Measurements from ENCODE around the gene PPFIBP2.

PPFIBP2 gene

DNA sequence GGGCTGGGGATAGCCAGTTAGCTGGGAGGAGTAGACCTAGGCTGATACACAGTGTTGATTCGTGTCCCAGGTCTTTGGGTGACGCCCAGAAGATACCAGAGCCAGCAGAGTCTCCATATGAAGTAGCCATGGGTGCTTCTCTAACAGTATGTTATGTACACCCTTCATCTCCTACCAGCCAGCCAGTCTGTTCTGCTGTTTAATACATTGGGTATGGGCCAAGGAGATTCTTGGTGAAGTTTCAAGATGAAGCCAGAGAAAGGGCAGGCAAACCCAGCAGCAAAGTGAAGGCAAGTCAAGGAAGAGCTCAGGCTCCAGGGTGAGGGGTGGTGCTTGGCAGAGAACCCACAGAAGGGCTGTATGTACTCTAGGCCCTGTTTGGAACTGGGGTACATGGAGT lies 56.4 kb downstream of the PPFIBP2 start:
- CTCF ChIA-PET: interaction anchor here (1.3 to 7.8 kb wide), 10 partner anchors 12 to 125 kb away, joined by 3 to 124 read pairs (median 17); partner anchors contain the start of gene PPFIBP2

DNA sequence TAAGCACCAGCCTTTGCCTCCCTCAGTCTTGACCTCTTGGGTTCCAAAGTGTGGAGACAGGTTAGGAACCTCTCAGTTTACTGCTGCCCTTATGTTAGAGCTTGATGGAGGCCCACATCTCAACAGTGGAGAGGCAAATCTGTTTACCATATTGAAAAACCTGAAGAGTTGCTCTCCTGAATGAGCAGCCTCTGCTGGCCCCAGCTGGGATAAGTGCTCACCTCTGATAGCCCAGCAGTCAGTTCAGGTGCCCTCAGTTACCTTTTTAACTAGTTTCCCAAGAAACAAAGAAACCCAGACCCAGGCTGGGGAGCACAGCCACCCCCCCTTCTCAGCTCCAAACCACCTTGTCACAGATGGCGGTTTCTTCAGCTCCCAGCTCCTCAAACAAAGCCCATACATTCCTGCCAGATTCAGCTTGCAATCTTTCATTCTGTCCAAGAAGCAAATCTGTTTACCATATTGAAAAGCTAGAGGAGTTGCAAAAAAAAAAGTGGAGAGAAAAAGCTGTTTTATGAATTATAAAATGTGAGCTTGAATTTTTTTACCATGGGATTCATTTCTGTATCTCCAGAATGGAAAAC lies 57.2 kb downstream of the PPFIBP2 start:
- no peak overlapping the region for H3K4me3 ChIP-seq (ENCODE audit: low read depth, low read length)
- ChIA-PET CTCF (interaction anchor here (0.5 to 7.8 kb wide), 61 partner anchors 10 to 549 kb away, joined by 3 to 124 read pairs (median 5); partner anchors contain the start of gene PPFIBP2), POLR2A (interaction anchor here (0.7 kb wide), 1 partner anchor 419 kb away, joined by 3 read pairs; no protein-coding TSS in a partner anchor)
- no peak overlapping the region for H3K27ac ChIP-seq (ENCODE audit: extremely low read depth, low read depth, low read length)
- no peaks in the 10 kb centered on the region for H3K9me3 ChIP-seq (ENCODE audit: control insufficient read depth, insufficient read depth, low read depth, low read length)
- TF ChIP-seq, protein P1, sequence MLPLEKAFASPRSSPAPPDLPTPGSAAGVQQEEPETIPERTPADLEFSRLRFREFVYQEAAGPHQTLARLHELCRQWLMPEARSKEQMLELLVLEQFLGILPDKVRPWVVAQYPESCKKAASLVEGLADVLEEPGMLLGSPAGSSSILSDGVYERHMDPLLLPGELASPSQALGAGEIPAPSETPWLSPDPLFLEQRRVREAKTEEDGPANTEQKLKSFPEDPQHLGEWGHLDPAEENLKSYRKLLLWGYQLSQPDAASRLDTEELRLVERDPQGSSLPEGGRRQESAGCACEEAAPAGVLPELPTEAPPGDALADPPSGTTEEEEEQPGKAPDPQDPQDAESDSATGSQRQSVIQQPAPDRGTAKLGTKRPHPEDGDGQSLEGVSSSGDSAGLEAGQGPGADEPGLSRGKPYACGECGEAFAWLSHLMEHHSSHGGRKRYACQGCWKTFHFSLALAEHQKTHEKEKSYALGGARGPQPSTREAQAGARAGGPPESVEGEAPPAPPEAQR (tag by site-specific recombination; IDR thresholded peaks at IDR 0.05): no peak
- TF ChIP-seq KLF10 (tag by site-specific recombination; IDR thresholded peaks at IDR 0.05): no peak
- TF ChIP-seq ZNF112 (tag by site-specific recombination; IDR thresholded peaks at IDR 0.05): no peak
- TF ChIP-seq, protein P2, sequence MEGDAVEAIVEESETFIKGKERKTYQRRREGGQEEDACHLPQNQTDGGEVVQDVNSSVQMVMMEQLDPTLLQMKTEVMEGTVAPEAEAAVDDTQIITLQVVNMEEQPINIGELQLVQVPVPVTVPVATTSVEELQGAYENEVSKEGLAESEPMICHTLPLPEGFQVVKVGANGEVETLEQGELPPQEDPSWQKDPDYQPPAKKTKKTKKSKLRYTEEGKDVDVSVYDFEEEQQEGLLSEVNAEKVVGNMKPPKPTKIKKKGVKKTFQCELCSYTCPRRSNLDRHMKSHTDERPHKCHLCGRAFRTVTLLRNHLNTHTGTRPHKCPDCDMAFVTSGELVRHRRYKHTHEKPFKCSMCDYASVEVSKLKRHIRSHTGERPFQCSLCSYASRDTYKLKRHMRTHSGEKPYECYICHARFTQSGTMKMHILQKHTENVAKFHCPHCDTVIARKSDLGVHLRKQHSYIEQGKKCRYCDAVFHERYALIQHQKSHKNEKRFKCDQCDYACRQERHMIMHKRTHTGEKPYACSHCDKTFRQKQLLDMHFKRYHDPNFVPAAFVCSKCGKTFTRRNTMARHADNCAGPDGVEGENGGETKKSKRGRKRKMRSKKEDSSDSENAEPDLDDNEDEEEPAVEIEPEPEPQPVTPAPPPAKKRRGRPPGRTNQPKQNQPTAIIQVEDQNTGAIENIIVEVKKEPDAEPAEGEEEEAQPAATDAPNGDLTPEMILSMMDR (tag by site-specific recombination; IDR thresholded peaks at IDR 0.05): no peak
- TF ChIP-seq MYNN (tag by site-specific recombination; IDR thresholded peaks at IDR 0.05; ENCODE audit: borderline replicate concordance): no peak
- no peak for TF ChIP-seq ZNF624 (tag by site-specific recombination; IDR thresholded peaks at IDR 0.05)
- no peak for TF ChIP-seq ZNF114 (tag by site-specific recombination; IDR thresholded peaks at IDR 0.05)
- no peak for TF ChIP-seq BCL11B (tag by site-specific recombination; IDR thresholded peaks at IDR 0.05; ENCODE audit: low read depth)
- TF ChIP-seq ZNF677 (tag by site-specific recombination; IDR thresholded peaks at IDR 0.05): no peak
- H3K36me3 ChIP-seq (ENCODE audit: control insufficient read depth in 2 of 2, insufficient read depth in 1 of 2, low read length in 2 of 2): no peaks in the 10 kb centered on the region
- H3K4me1 ChIP-seq (ENCODE audit: control insufficient read depth, insufficient read depth, low read length): no peaks in the 10 kb centered on the region

More for the DNA sequence above, 56.4 kb downstream of the PPFIBP2 start:
- Histone ChIP-seq H3K4me1 (ENCODE audit: control insufficient read depth, insufficient read depth, low read length) (no peaks in the 10 kb centered on the region), H3K36me3 (ENCODE audit: control insufficient read depth in 2 of 2, insufficient read depth in 1 of 2, low read length in 2 of 2) (no peaks in the 10 kb centered on the region), H3K27ac (ENCODE audit: extremely low read depth, low read depth, low read length) (no peak overlapping the region), H3K9me3 (ENCODE audit: control insufficient read depth, insufficient read depth, low read depth, low read length) (no peaks in the 10 kb centered on the region), H3K4me3 (ENCODE audit: low read depth, low read length) (no peak overlapping the region)
- TF ChIP-seq ZNF792 (tag by site-specific recombination; IDR thresholded peaks at IDR 0.05): no peak
- no peak for TF ChIP-seq MZF1 (tag by site-specific recombination; IDR thresholded peaks at IDR 0.05; ENCODE audit: borderline replicate concordance)
- TF ChIP-seq SP2 (tag by site-specific recombination; IDR thresholded peaks at IDR 0.05): no peak
- TF ChIP-seq, protein P3, sequence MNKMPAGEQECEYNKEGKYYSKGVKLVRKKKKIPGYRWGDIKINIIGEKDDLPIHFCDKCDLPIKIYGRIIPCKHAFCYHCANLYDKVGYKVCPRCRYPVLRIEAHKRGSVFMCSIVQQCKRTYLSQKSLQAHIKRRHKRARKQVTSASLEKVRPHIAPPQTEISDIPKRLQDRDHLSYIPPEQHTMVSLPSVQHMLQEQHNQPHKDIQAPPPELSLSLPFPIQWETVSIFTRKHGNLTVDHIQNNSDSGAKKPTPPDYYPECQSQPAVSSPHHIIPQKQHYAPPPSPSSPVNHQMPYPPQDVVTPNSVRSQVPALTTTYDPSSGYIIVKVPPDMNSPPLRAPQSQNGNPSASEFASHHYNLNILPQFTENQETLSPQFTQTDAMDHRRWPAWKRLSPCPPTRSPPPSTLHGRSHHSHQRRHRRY (tag by site-specific recombination; IDR thresholded peaks at IDR 0.05): no peak
- TF ChIP-seq ZNF76 (tag by site-specific recombination; IDR thresholded peaks at IDR 0.05; ENCODE audit: borderline replicate concordance, low read depth): no peak
- no peak for TF ChIP-seq ZNF214 (tag by site-specific recombination; IDR thresholded peaks at IDR 0.05; ENCODE audit: borderline replicate concordance)
- no peak for TF ChIP-seq TRIM28 (IDR thresholded peaks at IDR 0.05; ENCODE audit: borderline replicate concordance, low read length)
- TF ChIP-seq ZFP37 (tag by site-specific recombination; IDR thresholded peaks at IDR 0.05): no peak
- TF ChIP-seq ZNF629 (tag by site-specific recombination; IDR thresholded peaks at IDR 0.05): no peak
- no peak for TF ChIP-seq ZNF623 (tag by site-specific recombination; IDR thresholded peaks at IDR 0.05)
- no peak for TF ChIP-seq ZNF2 (tag by site-specific recombination; IDR thresholded peaks at IDR 0.05)
- TF ChIP-seq ZNF223 (tag by site-specific recombination; IDR thresholded peaks at IDR 0.05): no peak
- TF ChIP-seq, protein P4, sequence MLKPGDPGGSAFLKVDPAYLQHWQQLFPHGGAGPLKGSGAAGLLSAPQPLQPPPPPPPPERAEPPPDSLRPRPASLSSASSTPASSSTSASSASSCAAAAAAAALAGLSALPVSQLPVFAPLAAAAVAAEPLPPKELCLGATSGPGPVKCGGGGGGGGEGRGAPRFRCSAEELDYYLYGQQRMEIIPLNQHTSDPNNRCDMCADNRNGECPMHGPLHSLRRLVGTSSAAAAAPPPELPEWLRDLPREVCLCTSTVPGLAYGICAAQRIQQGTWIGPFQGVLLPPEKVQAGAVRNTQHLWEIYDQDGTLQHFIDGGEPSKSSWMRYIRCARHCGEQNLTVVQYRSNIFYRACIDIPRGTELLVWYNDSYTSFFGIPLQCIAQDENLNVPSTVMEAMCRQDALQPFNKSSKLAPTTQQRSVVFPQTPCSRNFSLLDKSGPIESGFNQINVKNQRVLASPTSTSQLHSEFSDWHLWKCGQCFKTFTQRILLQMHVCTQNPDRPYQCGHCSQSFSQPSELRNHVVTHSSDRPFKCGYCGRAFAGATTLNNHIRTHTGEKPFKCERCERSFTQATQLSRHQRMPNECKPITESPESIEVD (tag by site-specific recombination; IDR thresholded peaks at IDR 0.05): no peak
- no peak for TF ChIP-seq ZNF324 (tag by site-specific recombination; IDR thresholded peaks at IDR 0.05)
- POLR2A ChIA-PET: no interaction called here

Measured in HEK293 (cell line).